T follicular helper cell (primary cell): ENCODE data around the gene ZDHHC22.
A peak's percentile ranks its signal among the peaks of the same experiment; 100 is the strongest.

Experiments used
- DNase-seq: peaks from one replicate; pipeline ENCODE4 v3.0.0-alpha.2; 2020; ENCODE audit warnings: low read depth

Gene ZDHHC22

DNA sequence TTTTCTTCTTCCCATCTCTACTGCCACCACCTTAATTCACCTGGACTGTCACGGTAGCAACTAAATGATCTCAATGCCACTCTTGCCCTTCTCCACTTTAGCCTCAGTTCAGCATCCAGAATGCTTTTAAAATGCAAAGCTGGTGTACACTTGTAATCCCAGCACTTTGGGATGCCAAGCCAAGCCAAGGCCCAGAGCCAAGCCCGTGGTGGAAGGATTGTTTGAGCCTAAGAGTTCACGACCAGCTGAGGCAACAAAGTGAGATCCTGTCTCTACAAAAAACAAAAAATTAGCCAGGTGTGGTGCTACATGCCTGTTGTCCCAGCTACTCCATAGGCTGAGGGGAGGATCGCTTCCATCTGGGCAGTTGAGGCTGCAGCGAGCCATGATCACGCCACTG, 37.6 kb downstream of the ZDHHC22 start:
- no peak for DNase-seq

DNA sequence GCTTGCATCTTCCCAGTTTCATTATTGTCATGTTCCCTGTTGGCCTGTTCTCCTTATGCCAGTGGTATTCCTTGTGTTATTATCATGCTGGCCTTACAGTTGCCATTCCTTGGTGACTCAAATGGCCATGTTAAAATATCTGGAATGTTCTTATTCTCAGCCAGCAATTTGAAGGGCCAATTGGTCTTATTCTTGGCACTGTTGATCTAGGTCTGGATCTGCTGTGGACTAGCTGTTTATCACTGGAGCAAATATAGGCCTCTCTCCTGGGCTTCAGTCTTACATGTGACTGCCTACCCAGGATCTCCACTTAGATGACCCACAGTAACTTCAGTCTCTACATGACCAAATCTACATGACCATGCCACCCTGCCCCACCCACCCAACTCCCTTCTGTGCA, 38.1 kb downstream of the ZDHHC22 start:
- no peak for DNase-seq

DNA sequence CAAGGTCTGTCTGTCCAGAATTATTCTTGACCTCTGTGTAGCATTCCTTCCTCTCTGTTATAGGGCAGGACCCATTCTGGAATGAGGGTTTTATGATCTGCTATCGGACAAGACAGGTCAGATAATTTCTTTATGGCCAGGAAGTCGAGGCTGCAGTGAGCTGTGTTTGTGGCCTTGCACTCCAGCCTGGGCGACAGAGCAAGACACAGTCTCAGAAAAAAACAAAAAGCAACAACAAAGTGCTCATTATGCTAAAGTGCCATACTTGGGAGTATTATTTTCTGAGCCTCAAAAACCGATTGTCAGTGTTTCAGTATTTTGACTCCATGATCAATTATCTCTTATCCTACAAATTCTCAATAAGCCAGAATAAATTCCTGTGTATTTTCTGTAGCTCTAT, 39.4 kb downstream of the ZDHHC22 start:
- no peak for DNase-seq

DNA sequence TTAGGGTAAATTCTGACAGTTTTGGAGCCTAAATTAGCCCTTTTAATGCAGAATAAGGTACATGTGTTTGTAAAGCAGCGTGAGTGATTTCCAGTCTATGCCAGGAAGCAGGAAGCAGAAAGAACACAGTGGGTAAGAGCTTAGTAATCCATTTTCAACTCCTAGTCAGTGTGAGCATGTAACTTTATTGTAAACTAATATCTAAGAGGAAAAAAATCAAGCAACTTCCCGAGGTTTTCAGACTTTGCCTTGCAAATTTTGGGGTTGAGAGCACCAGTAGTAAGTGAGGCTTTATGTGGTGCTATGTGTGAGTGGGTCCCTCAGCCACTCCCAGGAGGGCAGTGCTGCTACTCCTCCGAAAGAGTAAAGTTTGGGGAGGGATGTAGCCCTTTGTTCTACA, 40.6 kb downstream of the ZDHHC22 start:
- no peak for DNase-seq

DNA sequence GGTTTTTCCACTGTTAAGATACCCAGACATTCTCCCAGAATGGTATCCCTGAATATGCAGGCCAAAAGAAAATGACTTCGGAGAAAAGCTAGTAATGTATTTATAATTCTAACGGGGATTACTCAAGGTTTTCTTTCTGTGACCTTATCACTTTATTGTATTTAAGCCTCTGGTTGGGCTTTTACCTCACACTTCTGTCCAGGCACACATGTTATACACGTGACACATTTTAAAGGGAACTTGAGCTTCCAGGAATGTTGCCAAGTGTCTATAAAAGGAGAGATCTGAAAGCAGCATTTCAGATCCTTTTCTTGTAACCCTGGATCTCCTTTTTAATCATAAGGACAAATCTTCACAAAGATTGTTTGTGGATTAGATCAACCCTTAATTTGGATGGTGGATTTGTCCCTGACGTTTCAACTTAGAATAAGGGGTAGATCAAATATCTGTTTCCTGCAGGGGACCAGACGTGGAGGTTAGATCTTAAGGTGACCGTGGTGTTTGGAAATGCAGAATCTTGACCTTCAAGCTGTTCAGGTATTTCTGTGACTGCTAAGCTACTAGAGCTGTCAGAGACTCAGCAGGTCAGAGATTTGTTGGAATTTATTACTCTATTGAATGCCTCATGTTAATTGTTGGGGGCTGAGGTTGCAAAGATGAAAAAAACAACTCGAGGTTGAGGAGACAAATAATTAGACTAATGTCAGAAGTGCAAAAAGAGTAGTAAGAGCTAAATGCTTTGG, 42.0 kb downstream of the ZDHHC22 start:
- no peak for DNase-seq

DNA sequence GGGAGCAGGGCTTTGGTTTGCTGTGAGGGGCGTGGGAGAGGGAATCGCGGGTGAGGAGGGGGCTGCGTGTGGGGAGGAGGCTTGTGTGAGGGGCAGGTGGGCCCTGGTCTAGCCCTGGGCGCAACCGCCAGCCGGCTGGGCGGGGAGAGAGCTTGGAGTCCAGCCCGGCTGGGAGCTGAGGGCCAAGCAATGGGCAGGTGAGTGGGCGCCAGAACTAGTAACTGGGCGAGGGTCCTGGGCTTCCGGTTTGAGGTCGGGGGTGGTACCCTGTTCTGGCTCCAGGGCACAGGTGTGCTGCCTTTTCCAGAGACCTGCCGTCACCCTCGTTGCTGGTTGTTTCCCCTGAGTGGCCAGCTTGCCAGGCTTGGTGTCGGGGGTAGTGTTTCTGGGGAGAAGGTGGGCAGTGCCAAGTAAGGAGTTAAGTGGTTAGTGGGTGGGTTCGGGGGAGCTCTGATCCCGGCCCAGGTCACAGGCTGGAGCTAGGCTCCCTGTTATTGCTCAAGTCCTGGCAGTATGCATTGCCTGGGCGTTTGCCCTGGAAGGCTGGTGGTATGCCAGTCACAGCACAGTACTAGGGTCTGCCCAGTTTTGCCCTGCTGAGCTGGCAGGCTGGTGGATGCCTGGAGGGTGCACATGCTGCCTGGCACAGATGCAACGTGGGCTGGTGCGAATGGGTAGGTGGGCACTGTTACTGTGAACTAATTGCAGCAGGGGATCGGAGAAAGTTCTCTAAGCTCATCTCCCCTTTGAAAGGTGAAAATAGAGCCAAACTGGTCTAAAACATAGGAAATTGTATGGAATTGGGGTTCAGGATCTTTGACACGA, 42.9 kb downstream of the ZDHHC22 start:
- peak; percentile 14 for DNase-seq

DNA sequence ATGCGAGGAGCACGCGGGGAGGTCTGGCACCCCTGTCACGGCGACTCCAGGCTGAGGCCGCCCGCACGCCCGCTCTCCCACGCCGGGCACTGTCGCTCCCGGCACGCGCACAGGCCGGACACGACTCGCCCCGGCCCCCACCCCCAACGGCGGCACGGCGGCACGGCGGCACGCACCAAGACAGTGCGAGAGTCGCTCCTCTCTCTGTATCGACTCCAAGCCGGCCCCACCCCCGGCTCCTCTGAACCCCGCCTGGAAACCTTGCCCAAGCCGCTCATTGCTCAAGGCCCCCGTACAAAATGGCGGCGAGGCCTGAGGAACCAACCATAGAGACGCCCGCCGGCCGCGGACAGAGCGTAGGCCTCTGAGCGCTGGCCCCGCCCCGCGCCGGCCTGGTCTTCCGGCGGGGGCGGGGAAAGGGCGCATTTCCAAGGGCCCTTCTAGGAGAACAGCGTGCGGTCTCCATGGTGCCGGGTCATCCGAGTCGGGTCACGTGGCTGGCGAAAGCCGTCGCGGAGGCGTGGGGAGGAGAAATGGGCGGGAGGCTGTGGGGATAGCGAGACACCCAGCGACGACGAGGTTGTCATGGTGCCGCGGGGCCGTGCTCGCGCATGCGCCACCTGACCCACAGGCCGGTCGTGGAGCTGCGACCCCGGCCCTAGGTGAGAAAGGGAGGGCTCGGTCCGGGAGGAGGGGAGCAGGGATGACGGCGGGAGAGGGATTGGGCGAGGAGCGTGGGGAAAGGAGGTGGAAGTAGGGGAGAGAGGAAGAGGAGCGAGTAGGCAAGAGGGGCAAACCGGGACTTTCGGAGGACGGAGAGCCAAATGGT, 43.7 kb downstream of the ZDHHC22 start, which contains the start of gene CIPC:
TSS of gene CIPC (plus strand) at position 559 of the 829 bp plus-strand sequence. CDS start 7,451 bp downstream, outside the sequence.
- peak; percentile 99 for DNase-seq

DNA sequence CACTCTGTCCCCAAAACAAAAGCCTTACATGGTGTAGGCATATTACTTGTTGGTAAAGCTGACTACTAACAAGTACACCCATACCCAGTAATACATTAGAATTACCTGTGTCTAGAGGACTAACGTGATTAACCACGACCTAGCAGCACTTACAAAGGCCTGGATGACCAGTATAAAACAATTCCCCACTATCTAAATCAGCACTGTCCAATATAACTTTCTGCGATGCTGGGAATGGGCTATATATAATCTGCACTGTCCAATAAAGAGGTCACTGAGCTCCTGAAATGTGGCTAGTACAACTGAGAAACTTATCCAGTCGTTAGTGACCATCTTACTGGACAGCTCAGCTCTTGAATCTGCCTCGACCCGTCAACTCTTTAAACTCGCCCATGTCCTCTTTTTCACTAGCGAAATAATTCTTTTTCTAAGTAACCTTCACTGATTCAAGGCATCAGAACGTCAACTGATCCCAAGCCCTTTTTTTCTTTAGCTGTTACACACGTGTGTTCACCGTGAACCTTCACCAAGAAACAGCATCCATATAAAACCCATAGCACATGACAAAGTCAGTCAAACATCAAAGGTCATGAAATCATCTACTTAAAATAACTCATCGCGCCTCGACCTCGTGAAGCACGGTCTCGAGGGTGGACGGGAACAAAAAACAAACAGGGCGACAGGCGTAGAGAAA, 44.4 kb downstream of the ZDHHC22 start:
- no peak for DNase-seq

DNA sequence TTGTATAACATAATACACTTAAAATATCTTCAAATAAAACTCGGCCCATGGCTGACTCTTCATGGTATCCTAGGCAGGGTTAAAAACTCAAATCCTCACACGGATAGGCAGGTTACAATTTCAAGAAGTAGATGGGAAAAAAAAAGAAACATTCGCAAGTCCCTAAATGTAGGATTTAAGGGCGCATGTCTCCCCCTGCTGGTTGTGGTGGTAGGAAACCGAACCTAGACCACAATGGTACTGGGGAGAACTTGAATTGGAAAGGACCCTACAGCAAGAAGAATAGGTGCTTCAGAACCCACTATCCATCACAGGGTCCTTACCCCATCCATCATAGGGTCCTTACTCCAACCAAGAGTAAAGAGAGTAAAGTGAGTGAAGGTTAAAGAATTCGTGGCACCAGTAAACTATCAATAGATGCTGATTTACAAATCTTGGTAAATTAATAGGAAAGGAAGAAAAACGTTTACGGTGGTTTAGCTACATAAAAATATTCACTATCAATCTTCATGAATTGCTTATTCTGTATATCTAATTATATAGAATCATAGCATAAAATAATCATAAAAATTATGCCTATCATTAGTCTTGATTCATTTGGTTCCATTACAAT, 46.8 kb downstream of the ZDHHC22 start:
- peak; percentile 65 for DNase-seq

DNA sequence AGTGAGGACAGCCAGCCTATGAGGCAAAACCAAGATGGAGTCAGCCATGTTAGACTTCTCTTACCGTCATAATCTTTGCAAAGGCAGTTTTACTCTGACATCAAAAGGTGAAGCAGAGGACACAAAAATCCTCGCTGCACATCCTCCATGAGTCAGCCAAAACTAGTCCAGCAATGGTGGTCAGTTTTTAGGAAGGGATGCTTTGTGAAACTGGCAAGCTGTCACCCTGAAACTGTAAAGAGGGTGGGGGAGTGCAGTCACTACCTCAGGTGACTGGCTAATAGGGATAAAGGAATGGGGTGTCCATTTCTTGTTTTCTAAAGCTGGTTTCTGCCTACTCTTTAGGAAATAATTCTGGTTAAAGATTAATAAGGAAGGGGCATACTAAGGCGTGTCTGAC, 48.9 kb downstream of the ZDHHC22 start:
- no peak for DNase-seq

DNA sequence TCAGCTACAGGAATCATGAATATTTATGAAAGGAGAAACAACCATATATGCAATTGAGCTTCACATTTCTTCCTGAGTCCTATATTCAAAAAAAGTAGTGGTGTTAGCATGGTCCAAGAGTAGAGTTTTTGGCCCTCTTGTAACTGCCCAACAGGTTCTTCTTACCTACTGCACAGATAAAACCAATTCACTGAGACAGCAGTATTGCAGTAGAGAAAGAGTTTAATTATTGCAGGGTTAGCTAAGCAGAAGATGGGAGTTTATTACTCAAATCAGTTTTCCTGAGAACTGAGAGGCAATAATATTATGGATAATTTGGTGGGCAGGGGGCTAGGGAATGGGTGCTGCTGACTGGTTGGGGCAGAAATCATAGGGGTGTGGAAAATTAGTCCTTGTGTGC, 50.1 kb downstream of the ZDHHC22 start:
- no peak for DNase-seq

DNA sequence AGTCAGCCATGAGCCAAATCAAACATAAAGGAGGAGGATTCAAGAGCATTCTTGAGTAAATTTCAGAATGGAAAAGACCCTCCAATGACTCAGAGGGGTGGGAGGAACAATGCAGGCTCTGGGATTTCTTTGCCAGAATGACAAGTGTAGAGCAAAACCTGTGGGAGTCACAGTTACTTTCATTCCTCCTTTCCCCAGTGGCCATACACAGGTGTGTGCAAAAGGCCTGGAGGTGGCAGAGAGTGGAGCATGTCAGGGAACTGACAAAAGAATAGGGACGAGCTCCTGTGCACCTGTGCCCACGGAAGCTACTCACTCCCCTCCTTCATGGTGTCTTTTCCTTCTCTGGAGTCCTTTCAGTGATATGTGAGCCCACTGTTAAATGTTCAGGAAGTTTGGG, 52.9 kb downstream of the ZDHHC22 start:
- DNase-seq: no peak

DNA sequence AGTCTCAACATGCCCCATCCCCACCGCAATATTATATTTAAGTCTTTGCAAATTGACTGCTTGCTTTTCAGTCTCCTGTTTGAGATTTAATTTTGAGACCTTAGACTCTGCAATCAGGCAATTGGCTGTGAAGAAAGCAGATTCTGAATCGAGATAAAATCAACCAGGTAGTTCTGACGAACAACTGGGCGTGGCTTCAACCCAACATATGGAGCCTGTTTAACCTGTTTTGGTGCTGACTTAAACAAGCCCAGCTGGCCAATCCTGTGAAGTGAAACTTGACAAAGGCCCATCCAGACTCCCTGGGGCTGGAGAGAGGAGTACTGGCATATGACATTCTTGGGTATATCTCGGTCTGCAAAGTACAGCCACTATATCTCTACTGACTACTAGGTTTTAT, 53.4 kb downstream of the ZDHHC22 start:
- no peak for DNase-seq

DNA sequence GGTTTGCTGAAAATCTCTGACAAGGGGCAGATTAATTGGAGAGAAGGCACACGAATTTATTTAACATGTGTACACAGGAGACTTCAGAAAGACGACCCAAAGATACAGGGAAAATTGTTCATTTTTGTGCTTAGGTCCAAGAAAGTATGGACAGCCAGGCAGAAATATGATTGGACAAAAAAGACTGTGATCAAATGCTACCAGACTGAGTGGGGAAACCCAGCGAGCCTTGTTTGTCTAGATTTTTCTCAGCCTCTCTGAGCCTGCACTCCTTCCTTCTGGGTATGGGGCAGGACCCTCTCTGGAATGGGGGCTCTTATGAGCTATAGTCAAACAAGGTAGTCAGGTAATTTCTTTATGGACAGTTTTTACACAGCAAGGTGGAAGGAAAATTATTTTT, 54.0 kb downstream of the ZDHHC22 start:
- no peak for DNase-seq

DNA sequence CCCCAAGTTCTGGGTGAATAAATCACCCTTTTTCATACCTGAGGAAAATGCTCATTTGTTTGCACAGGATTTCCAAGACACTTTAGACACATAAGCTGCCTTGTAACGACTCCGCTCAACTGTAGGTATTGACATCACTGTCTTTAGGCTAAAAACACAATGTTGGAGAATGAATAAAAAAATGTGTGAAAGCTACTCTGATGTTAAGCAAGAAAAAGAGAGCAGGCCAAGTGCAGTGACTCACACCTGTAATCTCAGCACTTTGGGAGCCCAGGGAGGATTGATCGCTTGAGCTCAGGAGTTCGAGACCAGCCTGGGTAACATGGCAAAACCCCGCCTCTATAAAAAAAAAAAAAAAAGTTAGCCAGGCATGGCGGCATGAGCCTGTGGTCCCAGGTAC, 54.6 kb downstream of the ZDHHC22 start:
- DNase-seq: no peak

DNA sequence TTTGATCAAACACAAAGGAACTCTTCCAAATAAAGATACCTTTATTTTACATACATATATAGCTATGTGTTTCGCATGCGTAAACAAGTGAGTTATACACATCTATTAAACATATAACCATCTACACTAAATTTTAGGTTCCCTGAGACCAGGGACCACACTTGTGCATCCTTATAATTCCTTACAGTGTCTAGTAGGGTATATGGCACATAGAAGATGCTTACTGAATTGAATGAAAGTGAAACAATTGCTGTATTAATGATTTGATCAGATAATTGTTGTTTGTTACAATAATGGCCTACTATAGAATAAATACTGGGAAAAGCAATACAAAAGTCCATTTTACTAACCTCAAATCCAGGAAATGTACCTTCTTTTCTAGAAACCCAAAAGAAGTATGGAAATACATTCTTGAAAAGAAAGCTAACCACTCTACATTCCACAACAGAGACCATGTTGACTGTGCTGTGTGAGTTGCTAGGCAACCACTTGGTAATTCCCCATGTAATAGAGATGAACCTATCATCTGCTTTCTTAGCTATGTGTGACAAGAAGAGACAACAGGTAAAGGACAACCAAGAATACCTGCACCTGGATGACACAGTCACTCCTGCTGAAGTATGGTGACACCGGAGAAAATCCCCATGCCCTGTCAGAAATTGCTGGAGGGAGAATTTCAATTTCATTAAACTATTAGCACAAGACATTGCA, 55.4 kb downstream of the ZDHHC22 start:
- peak; percentile 16 for DNase-seq

DNA sequence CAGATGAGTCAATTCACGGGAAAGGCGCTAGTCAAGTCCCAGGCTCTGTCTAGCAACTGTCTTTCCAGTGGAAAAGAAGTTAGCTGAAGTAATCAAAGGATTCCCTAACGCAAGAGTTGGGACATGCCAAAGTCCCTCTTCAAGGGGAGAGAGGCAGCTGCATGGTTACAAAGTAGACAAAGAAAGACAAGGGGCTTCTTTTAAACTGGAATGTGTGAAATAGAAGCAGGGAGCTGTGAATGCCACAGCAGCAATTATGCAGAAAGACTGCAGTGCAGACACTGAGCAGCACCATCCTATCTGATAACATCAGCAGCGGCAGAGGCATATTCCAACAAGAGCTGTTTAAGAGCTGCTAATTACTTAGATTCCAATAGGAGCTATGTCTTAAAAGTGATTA, 56.1 kb downstream of the ZDHHC22 start:
- no peak for DNase-seq

DNA sequence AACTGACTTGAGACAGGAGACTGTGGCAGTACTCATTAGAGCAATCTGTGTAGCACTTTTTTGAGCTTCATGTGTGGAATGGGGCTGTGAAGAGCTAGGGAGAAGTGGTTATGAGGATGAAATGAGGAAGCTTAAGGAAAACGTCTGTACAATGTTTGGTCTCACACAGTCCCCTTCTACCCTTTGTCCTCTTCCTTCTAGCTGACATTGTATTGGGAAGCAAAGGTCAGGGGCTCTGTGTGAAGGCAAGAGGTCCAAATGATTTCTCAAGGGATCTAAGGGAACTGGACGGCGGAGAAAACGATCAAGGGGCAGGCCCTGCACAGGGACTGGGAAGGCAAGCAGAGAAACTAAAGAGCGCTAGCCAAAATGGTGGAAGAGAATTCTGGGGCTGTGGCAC, 56.6 kb downstream of the ZDHHC22 start:
- DNase-seq: no peak

DNA sequence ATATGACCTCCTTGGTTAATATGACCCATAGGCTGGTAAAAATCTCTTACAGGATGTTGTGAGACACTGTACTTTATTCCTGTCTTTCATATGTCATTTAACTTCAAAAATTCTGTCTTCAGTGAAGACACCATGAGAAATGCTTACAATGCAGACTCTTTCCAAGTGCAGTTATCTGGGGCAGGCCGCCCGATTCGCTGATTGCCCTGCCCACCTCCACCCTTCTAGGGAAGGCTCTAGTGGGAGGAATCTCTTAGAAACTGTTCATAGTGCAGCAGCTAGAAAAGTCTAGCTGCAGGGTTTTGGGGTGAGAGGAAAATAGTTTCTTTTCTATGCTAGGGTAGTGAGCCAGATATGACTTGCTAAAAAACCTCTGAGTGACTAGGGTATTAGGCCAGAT, 58.5 kb downstream of the ZDHHC22 start:
- DNase-seq: no peak

DNA sequence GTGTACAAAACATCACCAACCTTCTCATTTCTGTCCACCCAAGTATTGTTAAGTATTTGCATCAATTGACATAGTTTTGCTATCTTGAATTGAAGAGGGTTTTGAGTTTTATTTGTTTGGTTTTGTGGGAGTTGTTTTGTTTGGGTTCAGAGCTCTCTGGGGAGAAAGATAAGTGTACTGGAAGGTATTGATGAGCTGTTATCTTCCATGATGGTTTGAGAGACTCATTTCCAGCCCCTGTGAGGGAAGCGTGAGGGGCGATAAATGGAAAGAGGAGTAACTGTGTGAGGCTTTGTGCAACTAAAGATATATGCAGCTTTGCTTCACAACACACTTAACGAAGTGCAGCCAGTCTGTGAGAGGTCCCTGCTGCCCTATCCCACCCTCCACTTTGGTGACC, 59.2 kb downstream of the ZDHHC22 start:
- DNase-seq: no peak
